K562 (cell line): ENCODE data around the gene GPR15LG.

ENCODE experiments used
- ARID4B ChIP-seq: sonication (generic); formaldehyde crosslinking; IDR thresholded peaks from 2 replicates; pipeline ENCODE4 v1.8.0; 2022; ENCODE audit warnings: mild to moderate bottlenecking, missing genetic modification reagents
- ELF4 ChIP-seq: fragments of 450-650 bp; formaldehyde crosslinking; IDR thresholded peaks from 2 replicates; pipeline ENCODE4 v1.4.0; 2022; ENCODE audit warnings: missing genetic modification characterization
- EZH2 ChIP-seq: IDR thresholded peaks from 2 replicates; pipeline ENCODE4 v1.6.1; 2012; ENCODE audit warnings: low read depth, mild to moderate bottlenecking, inconsistent platforms, low read length, borderline replicate concordance
- FOXA3 ChIP-seq, 2 experiments: fragments of 450-650 bp in 1 of 2; sonication (generic) in 1 of 2; formaldehyde crosslinking; IDR thresholded peaks in 1 of 2; conservative IDR thresholded peaks in 1 of 2; 2 replicates each; pipeline versions ENCODE4 v1.4.0 to v1.8.0; 2020 to 2022; ENCODE audit warnings: mild to moderate bottlenecking in 2 of 2, missing genetic modification reagents in 1 of 2
- FOXJ3 ChIP-seq: sonication (generic); formaldehyde crosslinking; IDR thresholded peaks from 2 replicates; pipeline ENCODE4 v1.4.0; 2020; ENCODE audit warnings: mild to moderate bottlenecking, missing genetic modification reagents
- JUN ChIP-seq, 2 experiments: sonication (generic) in 1 of 2; formaldehyde crosslinking in 1 of 2; IDR thresholded peaks; 2 replicates each; pipeline versions ENCODE4 v1.6.1 to v1.8.0; 2012 to 2022; ENCODE audit warnings: borderline replicate concordance in 2 of 2, mild to moderate bottlenecking in 2 of 2, improper control_type of control experiment in 1 of 2, low read depth in 1 of 2, low read length in 1 of 2, missing genetic modification reagents in 1 of 2
- NRF1 ChIP-seq, 2 experiments: fragments of 450-650 bp; IDR thresholded peaks in 1 of 2; conservative IDR thresholded peaks in 1 of 2; 2 replicates each; pipeline ENCODE4 v1.6.1; 2014; ENCODE audit warnings: mild to moderate bottlenecking in 2 of 2
- SP1 ChIP-seq: sonication (generic); formaldehyde crosslinking; IDR thresholded peaks from 2 replicates; pipeline ENCODE4 v1.8.1; 2022; ENCODE audit warnings: mild to moderate bottlenecking, missing genetic modification reagents
- TEAD1 ChIP-seq, 2 experiments: fragments of 450-650 bp in 1 of 2; sonication (generic) in 1 of 2; formaldehyde crosslinking; IDR thresholded peaks; 2 replicates each; pipeline versions ENCODE4 v1.4.0 to v1.8.0; 2020 to 2022; ENCODE audit warnings: mild to moderate bottlenecking in 2 of 2, missing genetic modification reagents in 1 of 2
- ZNF274 ChIP-seq: IDR thresholded peaks from 2 replicates; pipeline ENCODE4 v1.6.1; 2011; ENCODE audit warnings: low read depth, mild to moderate bottlenecking, low read length, moderate library complexity, borderline replicate concordance
- ZNF764 ChIP-seq: fragments of 250-450 bp; sonication (Bioruptor Pico); IDR thresholded peaks from 2 replicates; pipeline ENCODE4 v1.4.0; 2020; ENCODE audit warnings: low read depth, mild to moderate bottlenecking, moderate library complexity

- TF ChIP-seq NRF1 (conservative IDR thresholded peaks at IDR 0.05 in 1 of 2, IDR thresholded peaks at IDR 0.05 in 1 of 2) (no peak), ARID4B (CRISPR knock-in tag) (no peak), JUN (IDR thresholded peaks at IDR 0.05; ENCODE audit: borderline replicate concordance, low read depth, low read length) (no peak), JUN (CRISPR knock-in tag; IDR thresholded peaks at IDR 0.05; ENCODE audit: borderline replicate concordance) (no peak), FOXJ3 (no peak), FOXA3 (CRISPR knock-in tag; conservative IDR thresholded peaks at IDR 0.05 in 1 of 2, IDR thresholded peaks at IDR 0.05 in 1 of 2) (no peak), ELF4 (CRISPR knock-in tag) (no peak), SP1 (no peak), EZH2 (no peak), ZNF274 (no peak), TEAD1 (CRISPR knock-in tag; IDR thresholded peaks at IDR 0.05) (no peak), ZNF764 (CRISPR knock-in tag) (no peak)
Measured at GRCh38 chr10:84217746-84218145, 44.1 kb downstream of the GPR15LG start.
